8988T (cell line): ENCODE results near the gene TMEM151B.
"Not testable (repeated sequence)": the region's sequence is repeated elsewhere in the genome, so short reads cannot be mapped to it uniquely, and the experiment has no call there.

ENCODE experiments used
- DNase-seq: peaks from one replicate; pipeline ENCODE4 v3.0.0; 2011

Gene TMEM151B

DNA sequence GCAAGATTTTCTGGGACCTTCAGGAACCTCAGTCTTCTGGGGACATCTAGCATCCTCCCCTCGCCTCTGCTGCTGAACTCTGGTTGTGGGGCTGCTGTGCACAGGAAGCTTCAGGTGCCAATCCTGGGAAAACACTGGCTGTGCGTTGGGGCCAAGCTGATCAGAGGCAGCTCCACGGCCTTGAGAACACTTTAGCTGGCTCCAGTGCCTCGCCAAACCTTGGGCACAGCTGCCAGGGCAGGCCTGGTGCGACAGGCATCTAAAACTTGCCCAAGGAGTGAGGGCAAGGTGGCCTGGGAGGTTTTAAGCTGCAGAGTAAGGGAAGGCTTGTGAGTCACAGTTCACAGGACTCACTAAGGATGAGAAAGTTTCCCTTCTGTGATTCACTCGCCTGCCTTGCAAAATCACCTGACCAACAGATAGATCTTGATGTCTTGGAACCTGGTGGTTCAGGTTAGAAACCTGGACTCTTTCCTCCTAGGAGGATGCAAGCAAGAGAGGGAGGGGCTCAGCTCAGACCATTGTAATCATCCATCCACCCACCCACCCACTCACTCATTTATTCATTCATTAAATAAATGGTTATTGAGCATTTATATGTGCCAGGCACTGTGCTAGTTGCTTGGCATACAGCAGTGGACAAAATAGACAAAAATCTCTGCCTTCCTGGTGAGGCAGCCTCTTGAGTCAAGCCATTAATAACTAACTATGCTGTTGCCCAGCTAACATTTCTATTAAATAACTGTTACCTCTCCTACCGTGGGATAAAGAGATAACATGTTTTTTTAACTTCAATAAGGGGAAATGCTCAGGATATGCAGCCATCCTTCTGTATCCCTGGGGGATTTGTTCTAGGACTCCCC is 69.7 kb downstream of the TMEM151B start:
- DNase-seq = no peak

DNA sequence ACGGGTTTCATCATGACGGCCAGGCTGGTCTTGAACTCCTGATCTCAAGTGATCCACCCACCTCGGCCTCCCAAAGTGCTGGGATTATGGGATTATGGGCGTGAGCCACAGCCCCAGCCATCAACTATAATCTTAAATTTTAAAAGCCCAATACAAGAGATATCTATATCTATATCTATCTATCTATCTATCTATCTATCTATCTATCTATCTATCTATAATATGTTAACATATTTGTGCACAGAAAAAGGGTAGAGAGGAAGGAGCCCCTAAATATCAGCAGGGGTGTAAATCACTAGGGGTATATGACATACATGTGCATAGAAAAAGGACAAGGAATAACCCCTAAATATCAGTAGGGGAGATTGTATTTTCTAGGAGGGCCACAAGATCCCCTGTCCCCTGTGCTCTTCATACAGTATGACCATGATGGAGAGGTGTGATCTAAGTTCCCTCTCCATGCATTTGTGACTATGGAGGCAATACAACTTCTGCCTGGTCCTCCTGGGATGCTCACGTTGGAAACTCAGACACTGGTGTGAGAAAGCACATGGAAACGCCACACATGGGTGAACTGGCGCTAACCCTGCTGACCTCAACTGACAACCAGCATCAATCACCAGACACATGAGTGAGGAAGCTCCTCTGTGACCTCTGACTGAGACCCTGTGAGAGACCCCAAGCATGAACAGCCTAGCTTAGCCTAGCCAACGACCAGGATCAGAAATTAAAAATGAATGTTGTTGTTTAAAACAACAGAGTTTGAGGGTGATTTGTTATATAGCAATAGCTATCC is 71.0 kb downstream of the TMEM151B start:
- DNase-seq = no peak

DNA sequence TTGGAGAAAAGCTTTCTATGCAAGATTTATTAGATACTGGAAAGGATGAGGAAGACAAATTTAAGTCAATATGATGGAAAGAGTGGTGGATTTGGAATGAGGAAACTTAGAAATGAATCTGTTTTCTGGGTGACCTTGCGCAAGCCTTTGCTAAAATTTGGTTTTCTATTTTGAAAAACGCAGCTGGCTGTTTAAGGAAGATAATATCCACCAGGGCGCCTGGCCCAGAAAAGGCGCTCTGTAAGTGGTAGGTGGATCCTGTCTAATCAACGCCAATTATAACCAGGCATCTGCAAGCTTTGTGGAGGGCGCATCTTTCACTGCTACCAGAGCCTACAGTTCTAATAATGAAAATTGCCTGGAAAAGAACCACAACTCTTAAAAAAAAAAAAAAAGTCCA is 71.8 kb downstream of the TMEM151B start:
- DNase-seq = no peak

DNA sequence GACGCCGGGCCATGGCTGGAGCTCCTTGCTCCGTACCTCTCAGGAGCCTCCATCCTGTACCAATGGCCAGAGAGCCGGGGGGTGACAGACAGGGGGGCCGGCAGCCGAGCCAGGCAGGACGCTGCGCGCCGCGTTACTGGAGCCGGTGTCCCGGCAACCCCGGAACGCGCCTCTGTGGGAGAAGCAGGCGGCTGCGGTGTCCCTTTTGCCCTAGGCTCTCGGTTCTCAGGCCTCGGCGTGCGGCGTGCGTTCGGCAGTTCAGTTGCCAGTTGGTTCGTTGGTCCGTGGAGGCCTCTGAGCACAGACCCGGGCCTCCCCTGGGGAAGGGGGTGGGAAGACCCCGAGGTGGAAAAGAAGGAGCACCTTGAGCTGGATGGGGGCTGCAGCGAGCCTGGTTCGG is 72.2 kb downstream of the TMEM151B start, which contains the start of gene SPATS1:
SPATS1 (plus strand) TSS at position 162 of the 400 bp plus-strand sequence. CDS start 446 bp downstream, outside the sequence.
- no peak for DNase-seq

DNA sequence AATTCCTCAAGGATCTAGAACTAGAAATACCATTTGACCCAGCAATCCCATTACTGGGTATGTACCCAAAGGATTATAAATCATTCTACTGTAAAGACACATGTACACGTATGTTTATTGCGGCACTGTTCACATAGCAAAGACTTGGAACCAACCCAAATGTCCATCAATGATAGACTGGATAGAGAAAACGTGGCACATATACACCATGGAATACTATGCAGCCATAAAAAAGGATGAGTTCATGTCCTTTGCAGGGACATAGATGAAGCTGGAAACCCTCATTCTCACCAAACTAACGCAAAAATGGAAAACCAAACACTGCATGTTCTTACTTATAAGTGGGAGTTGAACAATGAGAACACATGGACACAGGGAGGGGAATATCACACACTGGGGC is 76.6 kb downstream of the TMEM151B start:
- DNase-seq = not testable (repeated sequence)

DNA sequence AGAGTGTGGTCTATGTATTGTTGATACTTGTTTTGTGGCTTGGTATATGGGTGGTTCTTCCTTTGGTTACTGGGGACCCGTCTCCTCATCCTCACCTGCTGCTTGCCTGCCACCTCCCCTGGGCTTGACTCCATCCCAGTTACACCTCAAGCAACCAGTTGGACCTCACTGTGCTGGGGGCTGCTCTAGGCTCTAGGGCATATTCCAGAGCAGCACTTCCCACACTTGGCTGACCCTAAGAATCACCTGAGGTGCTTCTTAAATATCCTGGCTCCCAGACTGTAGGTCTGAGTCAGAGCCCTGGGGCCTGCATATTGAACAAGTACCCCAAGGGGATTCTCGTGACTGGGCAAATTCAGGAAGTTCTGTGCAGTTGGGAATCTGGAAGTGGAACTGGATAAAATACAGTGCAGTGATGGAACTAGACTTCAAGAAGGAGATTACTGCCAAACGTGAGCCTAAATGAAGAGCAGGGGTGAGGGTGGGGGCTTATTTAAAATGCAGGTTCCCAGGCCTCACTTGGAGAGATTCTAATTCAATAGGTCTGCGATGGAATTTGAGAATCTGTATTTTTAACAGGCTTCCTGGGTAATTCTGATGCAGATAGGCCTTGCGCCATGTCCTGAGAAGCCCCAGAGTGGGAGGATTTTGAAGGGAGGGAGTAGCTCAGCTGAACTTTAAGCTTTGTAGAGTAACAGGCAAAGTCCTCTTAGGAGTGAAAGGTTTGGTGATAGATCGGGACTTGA is 79.8 kb downstream of the TMEM151B start:
- DNase-seq = no peak

DNA sequence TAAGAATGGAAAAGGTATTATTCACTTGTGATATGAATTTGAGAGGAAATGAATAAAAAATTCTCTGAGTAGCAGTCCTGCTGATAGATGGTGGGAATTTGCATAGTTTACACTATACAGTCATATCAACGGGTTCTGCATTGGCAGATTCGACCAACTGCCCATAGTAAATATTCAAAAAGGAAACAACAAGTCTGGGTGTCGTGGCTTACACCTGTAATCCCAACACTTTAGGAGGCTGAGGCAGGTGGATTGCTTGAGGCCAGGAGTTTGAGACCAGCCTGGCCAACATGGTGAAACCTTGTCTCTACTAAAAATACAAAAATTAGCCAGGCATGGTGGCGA is 80.4 kb downstream of the TMEM151B start:
- DNase-seq = not testable (repeated sequence)

DNA sequence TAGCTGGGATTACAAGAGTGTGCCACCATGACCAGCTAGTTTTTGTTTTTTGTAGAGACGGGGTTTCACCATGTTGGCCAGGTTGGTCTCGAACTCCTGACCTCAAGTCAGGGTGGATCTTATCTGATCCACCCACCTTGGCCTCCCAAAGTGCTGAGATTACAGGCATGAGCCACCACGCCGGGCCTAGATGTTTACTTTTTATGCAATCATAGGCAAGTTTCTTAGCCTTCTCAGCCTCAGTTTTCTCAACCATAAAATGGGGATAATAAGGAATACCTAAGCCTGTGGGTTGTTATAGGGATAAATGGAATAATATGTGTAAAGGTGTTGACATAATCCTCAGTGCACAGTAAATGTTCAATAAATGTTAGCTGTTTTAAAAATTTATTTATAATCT is 82.0 kb downstream of the TMEM151B start:
- no peak for DNase-seq

DNA sequence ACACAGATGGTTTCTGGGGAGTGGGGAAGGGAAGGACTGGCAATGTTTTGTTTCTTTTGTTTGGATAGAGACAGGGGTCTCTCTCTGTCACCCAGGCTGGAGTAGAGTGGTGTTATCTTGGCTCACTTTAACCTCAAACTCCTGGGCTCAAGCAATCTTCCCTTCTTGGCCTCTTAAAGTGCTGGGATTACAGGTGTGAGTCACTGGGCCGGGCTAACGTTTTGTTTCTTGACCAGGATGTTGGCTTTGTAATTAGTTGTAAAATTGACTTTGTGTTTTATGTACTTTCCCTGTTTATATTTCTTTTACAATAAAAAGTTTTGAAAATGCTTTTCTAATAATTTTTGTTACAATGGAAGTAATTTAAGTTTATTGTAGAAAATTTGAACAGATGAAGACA is 83.1 kb downstream of the TMEM151B start:
- DNase-seq = no peak

DNA sequence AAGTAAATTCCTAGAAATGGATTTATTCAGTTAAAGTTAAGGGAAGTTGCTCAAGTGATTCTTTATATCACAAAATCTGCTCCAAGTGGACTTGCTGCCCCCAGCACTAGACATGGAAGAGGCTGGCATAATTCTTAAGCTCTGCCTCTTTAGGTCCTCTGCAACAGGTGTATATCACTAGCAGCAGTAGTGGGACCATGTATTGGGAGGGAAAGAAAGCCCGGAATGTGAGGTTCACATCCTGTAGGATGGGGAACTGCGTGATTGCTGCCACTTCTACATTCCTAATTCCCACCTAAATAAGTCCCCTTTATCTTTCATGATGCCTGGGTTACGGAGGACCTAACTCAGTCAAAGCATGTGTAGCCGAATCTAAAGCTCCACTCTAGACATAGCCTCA is 85.4 kb downstream of the TMEM151B start:
- DNase-seq = no peak

DNA sequence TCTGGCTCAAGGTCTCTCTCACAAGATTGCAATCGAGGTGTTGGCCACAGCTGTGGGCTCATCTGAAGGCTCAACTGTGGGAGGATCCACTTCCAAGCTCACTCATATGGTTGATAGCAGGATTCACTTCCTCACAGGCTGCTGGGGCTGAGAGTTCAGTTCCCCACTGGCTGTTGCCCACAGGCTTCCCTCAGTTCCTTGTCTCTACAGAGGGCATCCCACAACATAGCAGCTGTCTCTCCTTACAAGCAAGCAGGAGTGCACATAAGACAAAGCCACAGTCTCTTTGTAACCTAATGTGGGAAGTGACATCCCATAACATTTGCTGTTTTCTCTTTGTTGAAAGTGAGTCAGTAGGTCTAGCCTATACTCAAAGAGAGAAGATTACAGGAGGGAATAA is 86.2 kb downstream of the TMEM151B start:
- no peak for DNase-seq
